Measurements from ENCODE around the gene ATP1B4.
A peak's percentile ranks its signal among the peaks of the same experiment; 100 is the strongest.

Gene ATP1B4

DNA sequence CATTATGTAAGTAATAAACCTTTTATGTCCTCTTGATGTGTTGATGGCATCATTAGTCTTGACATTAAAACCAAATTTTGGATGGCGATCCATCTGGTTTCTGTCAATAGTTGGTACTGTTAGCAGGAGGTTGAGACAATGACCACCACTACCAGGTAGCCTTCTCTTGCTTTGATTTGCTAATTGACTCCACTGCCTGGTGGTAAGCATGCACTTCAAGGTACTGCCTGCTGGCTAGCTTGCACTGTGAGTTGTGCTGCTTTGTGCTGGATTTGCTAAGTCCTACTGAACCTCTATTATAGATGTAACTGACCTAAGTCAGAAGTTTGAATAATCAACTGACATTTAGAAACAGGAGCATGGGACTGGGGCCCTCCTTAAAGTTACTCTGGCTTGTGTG is 46.3 kb downstream of the ATP1B4 start:
- no peaks in the 10 kb centered on the region for H3K36me3 Mint-ChIP-seq (ENCODE audit: low read depth)
- no peaks in the 10 kb centered on the region for H3K4me1 Mint-ChIP-seq (ENCODE audit: low read depth)
- H3K27me3 Mint-ChIP-seq (ENCODE audit: low read depth) = no peaks in the 10 kb centered on the region
- no peak overlapping the region for H3K27ac Mint-ChIP-seq
- peaks cover 4% of the 10 kb centered on the region for H3K9me3 Mint-ChIP-seq
- no peak overlapping the region for H3K4me3 Mint-ChIP-seq

DNA sequence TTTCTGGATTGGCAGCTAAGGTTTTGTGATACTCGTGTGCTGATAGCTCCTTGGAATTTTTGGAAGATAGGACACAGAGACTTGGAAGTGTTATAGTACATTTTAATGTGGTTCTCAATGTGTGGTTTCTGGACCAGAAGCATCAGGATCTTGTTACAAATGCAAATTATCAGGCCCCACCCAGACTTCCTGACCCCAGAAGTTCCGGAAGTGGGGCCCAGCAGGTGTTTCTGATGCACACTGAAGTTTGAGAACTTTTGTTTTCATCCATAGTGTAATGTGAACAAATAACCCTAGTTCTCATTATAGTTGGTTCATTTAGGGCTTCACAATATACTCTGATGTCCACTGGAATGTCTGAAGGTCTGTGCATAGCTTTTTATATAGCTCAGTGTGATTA is 57.6 kb downstream of the ATP1B4 start:
- H3K4me3 Mint-ChIP-seq = no peak overlapping the region
- no peaks in the 10 kb centered on the region for H3K9me3 Mint-ChIP-seq
- peaks cover 7% of the 10 kb centered on the region for H3K4me1 Mint-ChIP-seq (ENCODE audit: low read depth)
- H3K27ac Mint-ChIP-seq = peak overlapping the region; percentile 36
- no peaks in the 10 kb centered on the region for H3K27me3 Mint-ChIP-seq (ENCODE audit: low read depth)
- no peaks in the 10 kb centered on the region for H3K36me3 Mint-ChIP-seq (ENCODE audit: low read depth)

DNA sequence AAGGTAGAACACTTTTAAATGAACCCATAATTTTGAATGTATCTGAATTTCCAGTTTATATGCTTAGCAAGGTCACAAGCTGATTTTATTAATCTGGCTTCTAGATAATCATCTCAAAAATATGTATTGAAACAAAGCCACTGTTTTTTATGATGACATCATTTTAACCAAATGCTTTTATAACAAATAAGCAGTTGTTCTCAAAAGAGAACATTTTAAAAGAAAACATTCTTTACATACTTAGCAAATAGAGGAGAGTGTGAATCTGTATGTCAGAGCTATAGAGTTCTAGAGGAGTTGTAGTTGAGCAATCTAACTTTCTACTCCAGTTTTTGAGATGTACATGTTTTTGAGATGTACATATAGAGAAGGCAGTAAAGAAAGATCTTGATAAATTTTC is 64.7 kb downstream of the ATP1B4 start:
- Mint-ChIP-seq H3K9me3 (no peaks in the 10 kb centered on the region), H3K4me3 (no peak overlapping the region), H3K27me3 (ENCODE audit: low read depth) (no peaks in the 10 kb centered on the region), H3K4me1 (ENCODE audit: low read depth) (peaks cover 12% of the 10 kb centered on the region), H3K27ac (no peak overlapping the region), H3K36me3 (ENCODE audit: low read depth) (no peaks in the 10 kb centered on the region)

DNA sequence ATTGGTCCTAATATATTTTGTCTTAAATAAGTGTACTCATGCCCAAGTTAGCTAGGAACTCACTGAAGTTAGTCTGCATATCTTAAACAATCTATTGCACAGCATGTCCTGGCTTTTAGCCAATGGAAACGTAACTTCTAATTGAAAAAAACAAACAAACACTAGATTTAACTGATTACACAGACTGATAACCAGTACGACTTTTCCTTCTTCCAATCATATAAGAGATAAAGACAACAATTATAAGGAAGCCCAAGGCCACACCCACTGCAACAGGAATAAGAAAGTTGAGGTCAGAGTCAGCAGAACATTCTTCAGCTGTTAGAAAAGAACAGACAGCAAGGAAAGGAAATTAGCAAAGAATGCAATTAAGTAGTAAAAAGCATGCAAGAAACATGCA is 66.4 kb downstream of the ATP1B4 start:
- Mint-ChIP-seq H3K36me3 (ENCODE audit: low read depth) (peaks cover 9% of the 10 kb centered on the region), H3K27me3 (ENCODE audit: low read depth) (no peaks in the 10 kb centered on the region), H3K4me3 (no peak overlapping the region), H3K4me1 (ENCODE audit: low read depth) (peaks cover 10% of the 10 kb centered on the region), H3K27ac (no peak overlapping the region), H3K9me3 (no peaks in the 10 kb centered on the region)

DNA sequence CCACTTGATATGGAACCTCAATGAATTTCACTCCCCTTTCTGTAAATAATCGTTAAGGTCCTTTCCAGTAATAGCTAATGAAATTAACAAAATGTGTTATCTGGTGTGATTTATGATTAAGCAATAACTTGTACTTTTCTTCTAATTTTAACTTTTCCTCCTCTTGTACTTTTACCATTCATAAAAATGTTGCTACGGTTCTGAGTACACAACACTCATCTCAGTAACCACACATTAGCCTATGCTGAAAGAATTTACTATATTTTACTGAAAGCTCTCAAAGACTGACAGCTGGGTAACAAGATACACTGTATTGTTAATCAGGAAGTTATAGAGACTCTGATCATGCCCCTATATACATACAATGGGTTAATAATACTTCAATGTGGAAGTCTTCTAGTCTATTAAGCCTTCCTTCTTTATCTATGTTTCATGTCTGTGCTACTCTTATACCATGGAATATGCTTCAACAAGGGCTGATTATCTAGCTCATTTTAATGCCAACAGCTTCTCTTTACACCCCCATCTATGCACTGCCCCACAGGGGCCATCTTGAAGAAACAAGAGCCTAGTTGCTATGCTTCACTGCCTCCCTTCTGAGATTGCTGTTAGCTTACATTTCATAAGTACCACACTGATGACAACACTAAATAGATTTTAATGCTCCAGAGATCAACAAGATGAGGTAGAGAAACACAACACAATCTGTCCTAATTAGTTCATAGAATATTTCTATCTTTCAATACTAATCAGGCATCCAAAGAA is 68.1 kb downstream of the ATP1B4 start:
- peaks cover 10% of the 10 kb centered on the region for H3K4me1 Mint-ChIP-seq (ENCODE audit: low read depth)
- H3K27me3 Mint-ChIP-seq (ENCODE audit: low read depth) = no peaks in the 10 kb centered on the region
- no peak overlapping the region for H3K27ac Mint-ChIP-seq

More for the DNA sequence above, 68.1 kb downstream of the ATP1B4 start:
- H3K4me3 Mint-ChIP-seq = no peak overlapping the region
- no peaks in the 10 kb centered on the region for H3K9me3 Mint-ChIP-seq
- peaks cover 10% of the 10 kb centered on the region for H3K36me3 Mint-ChIP-seq (ENCODE audit: low read depth)
